ENCODE data around the gene AXIN1. TPM values are rescaled to one million over a fixed set of nuclear protein-coding genes. Genes with fewer than 3 reads are reported as not detected.
A peak's percentile ranks its signal among the peaks of the same experiment; 100 is the strongest.

Gene AXIN1
- total and polyA plus RNA-seq, 2 of the 8 experiments (the other 6 are each of a cell fraction or from before 2014, with no cell fraction given) = 12.5 to 41.9 TPM

- TF ChIP-seq CHD7 (IDR thresholded peaks at IDR 0.05; ENCODE audit: insufficient replicate concordance, low read length) (no peak), CEBPB (IDR thresholded peaks at IDR 0.05; ENCODE audit: low read depth, low read length) (no peak), RXRA (IDR thresholded peaks at IDR 0.05; ENCODE audit: insufficient read depth, low read depth, low read length) (no peak), POLR2AphosphoS5 (IDR thresholded peaks at IDR 0.05; ENCODE audit: low read depth, low read length) (peak; percentile 28; the same call in 1 of the 2 replicates), SRF (IDR thresholded peaks at IDR 0.05; ENCODE audit: low read depth, low read length) (no peak), SUZ12 (IDR thresholded peaks at IDR 0.05; ENCODE audit: low read length) (no peak; the same call in 1 of the 2 replicates), RFX5 (IDR thresholded peaks at IDR 0.05; ENCODE audit: borderline replicate concordance, low read depth, low read length) (no peak), JUN (IDR thresholded peaks at IDR 0.05; ENCODE audit: low read depth, low read length) (no peak), MAFK (IDR thresholded peaks at IDR 0.05; ENCODE audit: low read depth, low read length) (no peak), ZNF274 (IDR thresholded peaks at IDR 0.05; ENCODE audit: borderline replicate concordance, extremely low read depth, low read length) (no peak), KDM4A (IDR thresholded peaks at IDR 0.05; ENCODE audit: low read depth, low read length, severe bottlenecking) (no peak)
These were observed 31.0 kb upstream of the AXIN1 start (continued) for GRCh38 chr16:383326-384051.
